HepG2 (cell line): ENCODE measurements around the gene AFDN.

Experiments used
- ARNTL ChIP-seq: sonication (generic); formaldehyde crosslinking; IDR thresholded peaks from 2 replicates; pipeline ENCODE4 v1.4.0; 2020; ENCODE audit warnings: mild to moderate bottlenecking, missing genetic modification reagents
- CEBPG ChIP-seq: IDR thresholded peaks from 2 replicates; pipeline ENCODE4 v1.6.1; 2016
- GTF2F1 ChIP-seq: fragments of 150-350 bp; IDR thresholded peaks from 2 replicates; pipeline ENCODE4 v1.6.1; 2014; ENCODE audit warnings: low read length
- KDM1A ChIP-seq: IDR thresholded peaks from 2 replicates; pipeline ENCODE4 v1.6.1; 2016; ENCODE audit warnings: missing compliant biosample characterization
- PRDM10 ChIP-seq: sonication (generic); formaldehyde crosslinking; IDR thresholded peaks from 2 replicates; pipeline ENCODE4 v1.4.0; 2020; ENCODE audit warnings: low read depth, missing genetic modification reagents

DNA sequence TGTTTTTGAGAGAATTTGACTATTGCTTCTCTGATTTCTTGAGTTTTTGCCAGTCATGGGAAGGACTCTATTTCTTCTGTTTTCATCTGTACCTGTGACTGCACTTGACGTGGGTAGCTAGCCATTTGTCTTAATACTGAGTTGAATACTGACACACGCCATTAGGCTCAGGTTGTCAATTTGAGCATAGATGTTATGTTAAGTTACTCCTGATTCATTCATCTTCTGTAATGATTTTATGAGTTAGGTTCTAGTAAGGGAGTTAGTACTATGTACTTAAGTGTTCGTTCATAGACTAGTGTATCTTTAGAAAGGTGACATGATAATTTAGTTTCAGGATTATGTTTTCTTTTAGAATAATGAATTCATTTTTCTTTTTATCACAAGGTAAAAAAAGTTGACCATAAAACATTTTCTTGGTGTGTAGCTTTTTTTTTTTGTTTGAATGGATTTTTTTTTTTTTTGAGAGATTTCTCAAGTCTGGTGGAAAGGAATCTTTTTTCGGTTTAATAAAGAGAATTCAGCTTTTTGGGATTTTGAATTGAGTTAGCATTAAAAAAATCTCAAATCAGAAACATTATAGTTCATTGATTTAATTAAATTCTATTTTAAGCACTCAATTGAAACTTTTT is 1.7 kb downstream of the AFDN start:
- TF ChIP-seq PRDM10 (no peak), GTF2F1 (no peak), CEBPG (CRISPR knock-in tag) (no peak), ARNTL (CRISPR knock-in tag) (no peak), KDM1A (CRISPR knock-in tag) (no peak)
